Muscle of leg (tissue), 11 donors: ENCODE data around the gene CELF2. TPM values are rescaled to one million over a fixed set of nuclear protein-coding genes. Genes with fewer than 3 reads are reported as not detected.

Experiments
- DNase-seq: peaks from one replicate; pipeline ENCODE4 v3.0.0; 2013
- H3K27ac ChIP-seq: one replicate; pipeline ENCODE4 v1.5.1; 2013; ENCODE audit warnings: mild to moderate bottlenecking, low read length, control low read depth
- H3K27me3 ChIP-seq: one replicate; pipeline ENCODE4 v1.6.1; 2013; ENCODE audit warnings: low read length; ENCODE audit not compliant: control insufficient read depth, insufficient read depth
- H3K36me3 ChIP-seq: one replicate; pipeline ENCODE4 v1.6.1; 2013; ENCODE audit warnings: low read length; ENCODE audit not compliant: control insufficient read depth, insufficient read depth
- H3K4me1 ChIP-seq: one replicate; pipeline ENCODE4 v1.6.1; 2013; ENCODE audit warnings: low read length; ENCODE audit not compliant: control insufficient read depth, insufficient read depth
- H3K4me3 ChIP-seq: one replicate; pipeline ENCODE4 v1.5.1; 2013; ENCODE audit warnings: low read length, control low read depth
- H3K9me3 ChIP-seq: replicated peaks from 2 replicates; pipeline ENCODE4 v1.6.1; 2013; ENCODE audit warnings: low read depth, low read length; ENCODE audit not compliant: control insufficient read depth
- WGBS: methylation state at CpG from one replicate; pipeline ENCODE4 v1.1.5; 2013; ENCODE audit warnings: missing lambda C conversion rate; ENCODE audit not compliant: insufficient coverage; 5-methylcytosine and 5-hydroxymethylcytosine counted together
- polyA plus RNA-seq, 8 donors: library from polyadenylated mRNA; unstranded; fragments of 120-200 nt; gene quantifications; one replicate each; pipeline versions ENCODE4 v1.2.1 to v1.2.3, GENCODE V29; 2013; ENCODE audit warnings: inconsistent platforms in 1 of 8, low replicate concordance in 1 of 8; ENCODE audit not compliant: insufficient read length in 8 of 8, insufficient read depth in 1 of 8
- total RNA-seq: library from RNA; stranded (reverse); fragments of 120-200 nt; gene quantifications from one replicate; pipeline ENCODE4 v1.2.4, GENCODE V29; 2013

CELF2 gene
- total and polyA plus RNA-seq, 9 donors, result 37.2 to 80.8 (median 65.8) TPM

DNA sequence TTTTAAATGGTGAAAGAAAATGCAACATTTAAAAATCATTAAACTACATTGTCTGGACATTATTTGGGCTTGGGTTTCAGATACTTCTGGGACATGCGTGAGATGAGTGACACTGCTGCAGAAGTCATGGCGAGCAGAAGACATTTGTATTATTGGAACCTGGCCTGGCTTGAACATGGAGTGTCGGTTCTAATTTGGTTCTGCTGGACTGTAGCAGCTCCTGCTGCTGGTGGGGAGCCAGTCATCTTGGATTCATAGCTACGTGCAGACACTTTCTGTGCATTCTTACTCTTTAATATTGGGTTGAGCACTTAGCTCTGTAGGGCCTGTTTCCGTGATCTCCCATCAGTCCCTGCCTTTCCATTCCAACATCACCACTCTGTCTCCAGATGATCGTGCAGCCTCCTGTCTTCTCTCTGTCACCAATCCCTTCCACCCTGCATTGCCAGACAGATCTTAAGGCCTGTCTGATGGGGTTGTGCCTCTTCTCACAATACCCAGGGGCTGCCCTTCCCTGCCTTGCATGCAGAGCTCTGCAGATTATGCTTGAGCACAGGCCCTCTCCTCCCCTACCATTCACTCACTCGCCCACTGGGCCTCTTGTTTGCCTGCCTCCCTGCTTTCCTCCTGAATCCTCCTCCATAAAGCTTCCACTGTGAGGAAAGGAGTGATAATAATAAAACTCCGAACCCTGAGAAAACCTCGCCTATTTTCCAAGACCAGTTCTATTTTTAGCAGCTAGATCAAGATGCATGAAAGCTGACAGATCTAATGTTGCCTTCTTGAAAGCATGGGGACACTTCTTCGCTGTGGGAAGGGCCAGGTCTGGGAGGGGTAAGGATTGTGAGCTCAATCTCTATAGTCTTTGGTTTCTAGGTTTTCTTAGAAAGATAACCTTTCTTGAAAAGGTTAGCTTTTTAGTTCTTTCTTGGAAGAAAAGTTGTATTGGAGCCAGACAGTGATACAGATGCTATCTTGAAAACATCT, 32.9 kb downstream of the CELF2 start:
- peak; percentile 54 for DNase-seq
- WGBS, result 73% methylated on average over 6 of the region's 10 CpGs

DNA sequence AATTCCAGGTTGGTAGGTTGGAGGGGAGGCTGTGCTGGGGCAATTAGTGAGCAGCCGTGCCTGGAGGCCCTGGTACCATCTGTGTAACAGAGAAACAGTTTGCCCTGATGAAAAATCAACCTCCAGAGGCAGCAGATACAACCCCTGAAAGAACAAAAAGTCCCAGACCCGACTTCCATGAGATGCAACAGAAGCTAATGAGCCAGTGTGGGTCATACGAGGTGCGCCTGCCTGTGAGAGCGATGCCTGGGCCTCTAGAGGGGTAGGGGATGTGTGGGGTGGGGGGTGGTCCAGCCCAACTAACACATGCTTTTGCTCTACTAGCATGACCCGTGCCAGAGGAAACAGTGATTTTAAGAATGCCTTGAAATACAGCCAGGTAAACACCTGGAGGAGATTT, 39.3 kb downstream of the CELF2 start:
- DNase-seq, result no peak
- 40% methylated on average over 2 of the region's 6 CpGs for WGBS
- Histone ChIP-seq H3K36me3 (peaks cover 3% of the 10 kb centered on the region), H3K27ac (no peak overlapping the region), H3K9me3 (peaks cover 4% of the 10 kb centered on the region), H3K4me3 (no peak overlapping the region), H3K4me1 (peaks cover 3% of the 10 kb centered on the region), H3K27me3 (no peaks in the 10 kb centered on the region)

More for the DNA sequence above, 32.9 kb downstream of the CELF2 start:
- H3K27ac ChIP-seq, result peak overlapping the region; percentile 13
- no peaks in the 10 kb centered on the region for H3K9me3 ChIP-seq
- H3K4me3 ChIP-seq, result no peak overlapping the region
- H3K27me3 ChIP-seq, result no peaks in the 10 kb centered on the region
- H3K4me1 ChIP-seq, result peaks cover 20% of the 10 kb centered on the region
- peaks cover 3% of the 10 kb centered on the region for H3K36me3 ChIP-seq

DNA sequence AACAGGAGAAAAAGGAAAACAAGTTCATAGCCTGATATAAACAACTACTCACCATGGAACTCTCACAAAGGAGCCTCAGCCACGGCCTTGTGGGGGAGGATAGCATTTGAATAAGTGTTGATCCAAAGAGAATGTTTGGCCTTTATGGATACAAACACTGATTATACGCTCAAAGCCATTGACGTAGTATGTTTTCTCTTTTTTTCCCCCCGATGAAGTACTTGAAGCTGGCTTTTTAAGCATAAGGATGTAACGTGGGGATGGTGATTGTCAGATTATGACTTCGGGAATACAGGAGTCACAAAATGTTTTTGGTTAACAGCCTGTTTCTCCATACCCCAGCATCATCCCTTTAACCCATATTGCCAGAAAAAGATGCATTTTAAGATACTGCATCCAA, 39.8 kb downstream of the CELF2 start:
- WGBS, result no CpG with 5 or more reads among the region's 6 CpGs
- H3K4me3 ChIP-seq, result no peak overlapping the region
- no peaks in the 10 kb centered on the region for H3K27me3 ChIP-seq
- H3K9me3 ChIP-seq, result peaks cover 5% of the 10 kb centered on the region
- H3K27ac ChIP-seq, result peak overlapping the region; percentile 36
- H3K4me1 ChIP-seq, result peaks cover 3% of the 10 kb centered on the region
- DNase-seq, result no peak
- H3K36me3 ChIP-seq, result peaks cover 3% of the 10 kb centered on the region

DNA sequence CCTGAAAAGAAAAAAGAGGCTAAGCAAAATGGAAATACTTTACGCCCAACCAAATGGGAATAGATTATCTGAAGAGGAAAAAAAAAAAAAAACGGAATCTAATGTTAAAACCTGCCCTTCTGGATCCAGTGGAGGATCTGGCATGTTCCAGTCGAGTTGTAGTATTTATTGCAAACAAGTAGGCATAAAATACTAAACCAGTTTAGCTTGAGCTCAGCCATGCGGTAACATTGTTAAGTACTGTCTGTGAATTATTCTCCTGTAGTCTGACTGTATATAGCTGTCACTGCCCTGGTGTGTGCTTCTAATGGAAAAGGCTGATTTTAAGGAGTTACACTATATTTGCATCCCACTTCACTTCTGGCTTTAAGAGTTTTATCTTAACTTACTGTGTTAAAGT, 40.3 kb downstream of the CELF2 start:
- no peaks in the 10 kb centered on the region for H3K27me3 ChIP-seq
- H3K4me1 ChIP-seq, result peaks cover 3% of the 10 kb centered on the region
- no CpG with 5 or more reads among the region's 4 CpGs for WGBS
- peaks cover 3% of the 10 kb centered on the region for H3K36me3 ChIP-seq
- no peak for DNase-seq
- H3K9me3 ChIP-seq, result peaks cover 5% of the 10 kb centered on the region
- no peak overlapping the region for H3K27ac ChIP-seq
- no peak overlapping the region for H3K4me3 ChIP-seq

DNA sequence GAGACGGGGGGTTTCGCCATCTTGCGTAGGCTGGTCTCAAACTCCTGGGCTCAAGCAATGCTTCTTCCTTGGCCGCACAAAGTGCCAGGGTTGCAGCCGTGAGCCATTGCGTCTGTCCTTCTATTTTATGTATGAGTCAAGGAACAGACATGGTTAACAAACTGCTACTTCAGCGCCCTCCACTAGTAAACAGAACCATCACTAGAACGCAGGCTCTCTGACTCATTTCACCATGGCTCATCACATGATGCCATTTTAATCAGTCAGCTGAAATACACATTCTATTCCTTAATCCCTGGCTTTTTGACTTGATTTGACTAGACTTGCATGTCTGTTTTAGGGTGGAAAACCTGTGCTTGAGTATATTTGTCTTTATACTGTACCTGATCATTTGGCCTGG, 41.3 kb downstream of the CELF2 start:
- H3K9me3 ChIP-seq, result peaks cover 5% of the 10 kb centered on the region
- H3K4me1 ChIP-seq, result peaks cover 3% of the 10 kb centered on the region
- 100% methylated on average over 3 of the region's 8 CpGs for WGBS
- H3K27ac ChIP-seq, result no peak overlapping the region
- H3K36me3 ChIP-seq, result peaks cover 3% of the 10 kb centered on the region
- no peaks in the 10 kb centered on the region for H3K27me3 ChIP-seq
- H3K4me3 ChIP-seq, result no peak overlapping the region
- no peak for DNase-seq

DNA sequence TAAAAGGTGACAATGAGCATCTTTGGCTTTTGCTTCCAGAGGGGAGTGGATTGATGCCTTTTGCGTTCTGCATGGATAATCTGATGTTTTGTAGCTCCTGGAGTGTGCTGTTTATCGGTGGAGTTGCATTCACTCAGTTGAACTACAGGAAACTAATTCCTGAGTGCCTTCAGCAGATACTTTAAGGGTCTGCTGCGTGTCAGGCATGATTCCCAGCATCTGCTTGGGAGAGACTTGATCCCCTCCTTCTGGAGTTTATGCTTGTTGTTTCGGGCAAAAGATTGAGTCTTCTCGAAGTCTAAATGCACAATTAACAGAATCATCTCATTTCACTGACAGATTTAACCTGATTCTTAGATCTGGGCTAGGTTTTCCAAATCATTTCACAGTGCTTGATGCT, 46.2 kb downstream of the CELF2 start:
- H3K27me3 ChIP-seq, result no peaks in the 10 kb centered on the region
- peaks cover 5% of the 10 kb centered on the region for H3K4me1 ChIP-seq
- peaks cover 3% of the 10 kb centered on the region for H3K36me3 ChIP-seq
- H3K4me3 ChIP-seq, result no peak overlapping the region
- peaks cover 5% of the 10 kb centered on the region for H3K9me3 ChIP-seq
- 45% methylated on average over 2 of the region's 5 CpGs for whole genome bisulfite sequencing
- H3K27ac ChIP-seq, result peak overlapping the region; percentile 10
- peak; percentile 64 for DNase-seq

DNA sequence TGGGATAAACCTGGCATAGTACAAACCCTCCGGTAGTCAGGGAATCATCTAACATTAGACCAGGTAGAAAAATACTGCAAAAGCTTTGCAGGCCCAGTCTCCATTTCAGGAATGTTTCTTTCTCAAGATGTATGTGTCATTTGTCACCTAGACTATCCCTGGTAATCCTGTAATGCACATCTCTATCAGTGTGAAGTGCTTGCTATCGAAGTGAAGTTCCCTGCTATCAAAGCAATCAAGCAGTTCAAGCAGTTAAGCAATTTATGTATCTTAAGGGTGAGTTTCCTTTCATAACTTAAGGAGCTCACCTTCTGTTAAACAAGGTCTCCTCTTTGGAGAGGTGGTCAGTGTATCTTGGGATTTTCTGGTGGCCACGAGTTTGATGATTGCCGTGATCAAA, 47.2 kb downstream of the CELF2 start:
- Histone ChIP-seq H3K36me3 (peaks cover 3% of the 10 kb centered on the region), H3K9me3 (peaks cover 5% of the 10 kb centered on the region), H3K4me3 (no peak overlapping the region), H3K27ac (no peak overlapping the region), H3K4me1 (peaks cover 5% of the 10 kb centered on the region), H3K27me3 (no peaks in the 10 kb centered on the region)
- no peak for DNase-seq
- WGBS, result 71% methylated on average over 1 of the region's 4 CpGs

DNA sequence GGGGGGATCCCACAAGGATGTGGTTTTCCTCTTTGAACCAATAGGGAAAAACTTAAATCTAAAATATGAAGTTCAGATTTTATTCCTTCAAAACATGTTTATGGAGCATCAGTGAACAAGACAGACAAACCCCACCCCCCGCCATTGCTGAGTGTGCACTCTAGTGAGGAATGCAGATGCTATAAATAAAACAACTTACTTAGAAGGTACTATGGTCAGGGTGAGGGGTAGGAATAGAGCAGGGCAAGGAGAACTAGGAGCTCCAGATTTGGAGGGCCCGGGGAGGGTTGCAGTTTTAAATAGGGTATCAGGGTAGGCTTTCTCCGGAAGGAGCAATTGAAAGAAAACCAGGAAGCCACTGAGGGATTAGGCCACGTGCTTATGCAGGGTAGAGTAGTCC, 47.9 kb downstream of the CELF2 start:
- peaks cover 3% of the 10 kb centered on the region for H3K36me3 ChIP-seq
- H3K27me3 ChIP-seq, result no peaks in the 10 kb centered on the region
- H3K27ac ChIP-seq, result no peak overlapping the region
- no peak for DNase-seq
- H3K4me3 ChIP-seq, result no peak overlapping the region
- peaks cover 5% of the 10 kb centered on the region for H3K4me1 ChIP-seq
- WGBS, result 82% methylated on average over 3 of the region's 4 CpGs
- peaks cover 5% of the 10 kb centered on the region for H3K9me3 ChIP-seq

DNA sequence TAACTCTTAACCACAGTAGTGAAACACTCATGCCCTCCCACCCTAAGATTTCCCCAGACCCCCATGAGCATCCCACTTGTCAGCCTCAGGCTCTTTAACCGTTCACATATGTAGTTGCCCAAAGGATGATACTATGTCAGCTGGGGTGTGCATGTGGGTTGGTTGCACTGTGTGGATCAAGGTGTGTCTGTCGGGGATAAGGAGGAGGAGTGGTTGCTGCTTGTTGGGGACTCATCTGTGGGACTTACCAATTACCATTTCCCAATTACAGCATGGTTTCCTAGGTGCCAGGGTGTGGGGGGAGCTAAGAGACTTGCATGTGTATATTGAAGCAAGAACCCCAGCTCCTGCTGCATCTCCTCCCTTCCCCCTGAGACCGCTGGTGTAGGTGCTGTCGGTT, 48.8 kb downstream of the CELF2 start:
- Histone ChIP-seq H3K27me3 (no peaks in the 10 kb centered on the region), H3K4me3 (no peak overlapping the region), H3K9me3 (peaks cover 5% of the 10 kb centered on the region), H3K4me1 (peaks cover 5% of the 10 kb centered on the region), H3K27ac (no peak overlapping the region), H3K36me3 (no peaks in the 10 kb centered on the region)
- no CpG with 5 or more reads among the region's 4 CpGs for WGBS
- no peak for DNase-seq

DNA sequence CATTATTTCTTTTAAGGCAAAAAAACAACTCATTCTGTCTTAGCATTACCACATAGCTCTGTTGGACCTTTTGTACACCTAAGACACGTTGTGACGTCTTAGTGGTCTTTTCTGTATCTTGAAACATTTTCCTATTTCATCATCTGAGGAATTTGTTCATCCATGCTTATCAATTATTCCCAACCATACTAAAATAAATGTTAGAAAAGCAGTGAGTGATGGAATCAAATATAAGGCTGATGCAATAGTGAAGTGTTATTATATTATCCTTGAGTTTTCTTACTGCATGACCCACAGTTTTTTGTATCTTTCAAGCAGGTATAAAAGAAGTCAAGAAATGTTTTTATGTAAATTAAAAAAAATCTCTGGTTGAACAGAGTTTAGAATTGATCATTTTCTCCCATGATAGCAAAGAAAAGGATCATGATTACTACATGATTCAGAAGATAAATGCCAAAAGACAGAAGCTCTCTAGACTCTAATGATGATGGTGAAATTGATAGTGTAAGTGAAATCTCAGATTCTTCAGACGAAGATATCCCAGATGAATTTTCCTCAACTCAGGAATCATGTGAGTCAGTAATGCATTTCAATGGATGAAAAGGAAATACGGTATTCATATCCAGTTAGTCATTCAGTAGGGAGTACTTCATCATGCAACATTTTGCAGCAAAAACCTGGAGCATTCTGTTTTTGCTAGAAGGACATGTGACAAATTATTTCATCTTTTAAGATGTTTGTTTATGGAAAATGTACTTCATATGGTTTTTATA, 51.4 kb downstream of the CELF2 start:
- H3K27me3 ChIP-seq, result no peaks in the 10 kb centered on the region
- no CpG with 5 or more reads among the region's 4 CpGs for WGBS
- no peak for DNase-seq
- no peaks in the 10 kb centered on the region for H3K36me3 ChIP-seq
- no peak overlapping the region for H3K4me3 ChIP-seq
- no peaks in the 10 kb centered on the region for H3K9me3 ChIP-seq
- H3K27ac ChIP-seq, result no peak overlapping the region
- H3K4me1 ChIP-seq, result peaks cover 13% of the 10 kb centered on the region
